PC-9 (cell line): Measurements from ENCODE around the gene PTPN6.

Source experiments
- CTCF ChIP-seq: fragments of 200-600 bp; sonication (generic); conservative IDR thresholded peaks from 2 replicates; pipeline ENCODE4 v1.6.1; 2017; ENCODE audit warnings: mixed run types, antibody characterized with exemption, mild to moderate bottlenecking, moderate library complexity
- EZH2 ChIP-seq: fragments of 200-600 bp; sonication (generic); IDR thresholded peaks from 2 replicates; pipeline ENCODE4 v1.8.0; 2017; ENCODE audit warnings: antibody characterized with exemption, low read depth

DNA sequence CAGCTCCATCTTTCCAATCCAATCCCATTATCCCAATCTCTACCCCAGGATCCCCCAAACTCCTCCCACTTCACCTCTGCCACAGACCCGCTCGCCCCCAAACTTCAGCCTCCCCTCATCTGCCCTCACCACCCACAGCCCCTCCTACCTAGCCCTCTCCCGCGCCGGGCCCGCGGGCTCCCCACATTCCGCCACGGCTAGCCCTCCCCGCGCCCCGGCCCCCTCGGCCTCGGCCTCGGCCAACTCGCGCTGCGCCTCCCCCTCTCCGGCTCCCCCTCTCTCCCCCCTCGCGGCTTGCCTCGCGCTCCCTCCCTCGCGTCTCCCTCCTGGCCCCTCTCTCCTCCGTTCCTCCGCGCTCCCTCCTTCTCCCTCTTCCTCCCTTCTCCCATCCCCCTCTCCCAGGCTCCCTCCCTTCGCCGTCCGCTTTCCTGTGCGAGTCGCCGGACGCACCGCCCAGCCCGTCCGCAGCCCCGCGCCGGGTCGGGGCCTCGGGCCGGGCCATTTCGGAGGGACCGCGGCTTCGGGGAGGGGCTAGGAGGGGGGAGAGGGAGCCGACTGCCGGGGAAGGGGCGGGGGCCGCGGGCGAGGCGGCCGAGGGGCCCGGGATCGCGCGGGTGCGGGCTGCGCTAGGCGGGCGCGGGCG lies 23.7 kb upstream of the PTPN6 start, which contains the start of gene ATN1:
- no peak for TF ChIP-seq CTCF
- TF ChIP-seq EZH2, result no peak
